Smooth muscle cell (in vitro differentiated cells): Measurements from ENCODE around the gene GRB14. TPM values are rescaled to one million over a fixed set of nuclear protein-coding genes. Genes with fewer than 3 reads are reported as not detected.

Source experiments
- DNase-seq: peaks from one replicate; lab custom pipeline; 2025; ENCODE audit not compliant: unreplicated experiment; lab: John Stamatoyannopoulos, UW
- H2AFZ ChIP-seq: fragments of 200-600 bp; sonication (generic); 2 replicates; pipeline ENCODE4 v1.6.0; 2016; ENCODE audit warnings: antibody characterized with exemption, low read depth, mild to moderate bottlenecking
- H3F3A ChIP-seq: fragments of 200-600 bp; sonication (generic); 2 replicates; pipeline ENCODE4 v1.6.0; 2017; ENCODE audit warnings: antibody characterized with exemption, low read depth
- H3K27ac ChIP-seq: fragments of 200-600 bp; sonication (generic); 2 replicates; pipeline ENCODE4 v1.5.1; 2016; ENCODE audit warnings: low read depth, mild to moderate bottlenecking
- H3K27me3 ChIP-seq: fragments of 200-600 bp; sonication (generic); 2 replicates; pipeline ENCODE4 v1.6.1; 2016; ENCODE audit warnings: low read depth, mild to moderate bottlenecking
- H3K36me3 ChIP-seq: fragments of 200-600 bp; sonication (generic); 2 replicates; pipeline ENCODE4 v1.5.1; 2016; ENCODE audit warnings: low read depth
- H3K4me1 ChIP-seq: fragments of 200-600 bp; sonication (generic); 2 replicates; pipeline ENCODE4 v1.5.1; 2016; ENCODE audit warnings: low read depth
- H3K4me2 ChIP-seq: fragments of 200-600 bp; sonication (generic); 2 replicates; pipeline ENCODE4 v1.6.0; 2016; ENCODE audit warnings: mild to moderate bottlenecking
- H3K4me3 ChIP-seq: fragments of 200-600 bp; sonication (generic); 2 replicates; pipeline ENCODE4 v1.5.1; 2016; ENCODE audit warnings: mild to moderate bottlenecking
- H3K79me2 ChIP-seq: fragments of 200-600 bp; sonication (generic); 2 replicates; pipeline ENCODE4 v1.6.0; 2016; ENCODE audit warnings: low read depth, mild to moderate bottlenecking
- H3K9ac ChIP-seq: fragments of 200-600 bp; sonication (generic); 2 replicates; pipeline ENCODE4 v1.6.0; 2016; ENCODE audit warnings: low read depth
- H3K9me3 ChIP-seq: fragments of 200-600 bp; sonication (generic); replicated peaks from 2 replicates; pipeline ENCODE4 v1.5.1; 2016; ENCODE audit warnings: low read depth
- H4K20me1 ChIP-seq: fragments of 200-600 bp; sonication (generic); 2 replicates; pipeline ENCODE4 v1.6.0; 2016; ENCODE audit warnings: low read depth
- CTCF ChIP-seq: fragments of 200-600 bp; sonication (generic); IDR thresholded peaks from 2 replicates; pipeline ENCODE4 v1.5.1; 2017; ENCODE audit warnings: borderline replicate concordance, mild to moderate bottlenecking, antibody characterized with exemption; ENCODE audit not compliant: insufficient read depth, poor library complexity, severe bottlenecking
- WGBS: methylation state at CpG from one replicate; pipeline ENCODE4 v1.1.7; 2016; ENCODE audit warnings: low lambda C conversion rate; 5-methylcytosine and 5-hydroxymethylcytosine counted together
- polyA plus RNA-seq: library from polyadenylated mRNA; unstranded; fragments of >200 nt; fragmentation: Nextera tagmentation; extraction: Ambion mirVana; gene quantifications from 2 replicates; pipeline ENCODE4 v1.2.1, GENCODE V29; 2016
- total RNA-seq: library from RNA; depleted of rRNA; stranded (reverse); fragments of >200 nt; gene quantifications from 2 replicates; pipeline ENCODE4 v1.2.3, GENCODE V29; 2014

The GRB14 gene
- total and polyA plus RNA-seq, 2 experiments from 2014 or later: 0.22 TPM; not detected in 1

GRCh38 chr2:164617466-164617865 is 3.8 kb downstream of the GRB14 start:
- no peak overlapping the region for H3K4me2 ChIP-seq
- DNase-seq: no peak
- no peak for TF ChIP-seq CTCF

GRCh38 chr2:164613321-164613982 is 7.8 kb downstream of the GRB14 start:
- no peaks in the 10 kb centered on the region for H3K79me2 ChIP-seq
- WGBS: 92% methylated on average over 1 of the region's 1 CpG
- H3K27me3 ChIP-seq: no peaks in the 10 kb centered on the region
- no peak for TF ChIP-seq CTCF
- H3K4me2 ChIP-seq: no peak overlapping the region
- H3K36me3 ChIP-seq: no peaks in the 10 kb centered on the region
- H3K4me3 ChIP-seq: no peak overlapping the region
- H3K27ac ChIP-seq: no peak overlapping the region
- no peak overlapping the region for H2AFZ ChIP-seq
- H4K20me1 ChIP-seq: no peaks in the 10 kb centered on the region
- no peaks in the 10 kb centered on the region for H3K4me1 ChIP-seq
- no peaks in the 10 kb centered on the region for H3F3A ChIP-seq
- no peak overlapping the region for H3K9ac ChIP-seq
- no peak for DNase-seq
- H3K9me3 ChIP-seq: no peaks in the 10 kb centered on the region

More at GRCh38 chr2:164617466-164617865, 3.8 kb downstream of the GRB14 start:
- Histone ChIP-seq H2AFZ (no peak overlapping the region), H3K79me2 (no peaks in the 10 kb centered on the region), H3F3A (no peaks in the 10 kb centered on the region), H3K27me3 (peaks cover 32% of the 10 kb centered on the region), H3K27ac (no peak overlapping the region), H3K4me3 (no peak overlapping the region), H3K36me3 (no peaks in the 10 kb centered on the region), H4K20me1 (no peaks in the 10 kb centered on the region), H3K9ac (no peak overlapping the region), H3K9me3 (no peaks in the 10 kb centered on the region), H3K4me1 (peaks cover 15% of the 10 kb centered on the region)
- WGBS: 71% methylated on average over 2 of the region's 2 CpGs

GRCh38 chr2:164609790-164610189 is 11.5 kb downstream of the GRB14 start:
- WGBS: 97% methylated on average over 1 of the region's 1 CpG
- Histone ChIP-seq H3K36me3 (no peaks in the 10 kb centered on the region), H3K4me3 (no peak overlapping the region), H3K27me3 (no peaks in the 10 kb centered on the region), H3K9ac (no peak overlapping the region), H3K27ac (no peak overlapping the region), H4K20me1 (no peaks in the 10 kb centered on the region), H3K9me3 (no peaks in the 10 kb centered on the region), H3K79me2 (no peaks in the 10 kb centered on the region), H3K4me2 (no peak overlapping the region), H3K4me1 (peaks cover 5% of the 10 kb centered on the region), H3F3A (no peaks in the 10 kb centered on the region), H2AFZ (no peak overlapping the region)
- DNase-seq: no peak
- no peak for TF ChIP-seq CTCF

GRCh38 chr2:164606557-164606956 is 14.7 kb downstream of the GRB14 start:
- TF ChIP-seq CTCF: no peak
- peaks cover 8% of the 10 kb centered on the region for H3K4me1 ChIP-seq
- H4K20me1 ChIP-seq: no peaks in the 10 kb centered on the region
- H2AFZ ChIP-seq: peak overlapping the region; percentile 49
- H3K27me3 ChIP-seq: no peaks in the 10 kb centered on the region
- no peak overlapping the region for H3K9ac ChIP-seq
- no peak overlapping the region for H3K27ac ChIP-seq
- H3F3A ChIP-seq: no peaks in the 10 kb centered on the region
- DNase-seq: no peak
- WGBS: 61% methylated on average over 2 of the region's 2 CpGs
- H3K4me3 ChIP-seq: no peak overlapping the region
- H3K9me3 ChIP-seq: no peaks in the 10 kb centered on the region
- H3K36me3 ChIP-seq: no peaks in the 10 kb centered on the region
- no peak overlapping the region for H3K4me2 ChIP-seq
- no peaks in the 10 kb centered on the region for H3K79me2 ChIP-seq
